Right kidney (tissue), 1 donor: Measurements from ENCODE around the gene TMC8.
A peak's percentile ranks its signal among the peaks of the same experiment; 100 is the strongest.
"Not testable (repeated sequence)": the region's sequence is repeated elsewhere in the genome, so short reads cannot be mapped to it uniquely, and the experiment has no call there.

ENCODE experiments used
- DNase-seq: peaks from one replicate; pipeline ENCODE4 v3.0.0-alpha.2; 2016

Gene TMC8

GRCh38 chr17:78110363-78111015 is 20.1 kb upstream of the TMC8 start:
- DNase-seq: no peak

DNA sequence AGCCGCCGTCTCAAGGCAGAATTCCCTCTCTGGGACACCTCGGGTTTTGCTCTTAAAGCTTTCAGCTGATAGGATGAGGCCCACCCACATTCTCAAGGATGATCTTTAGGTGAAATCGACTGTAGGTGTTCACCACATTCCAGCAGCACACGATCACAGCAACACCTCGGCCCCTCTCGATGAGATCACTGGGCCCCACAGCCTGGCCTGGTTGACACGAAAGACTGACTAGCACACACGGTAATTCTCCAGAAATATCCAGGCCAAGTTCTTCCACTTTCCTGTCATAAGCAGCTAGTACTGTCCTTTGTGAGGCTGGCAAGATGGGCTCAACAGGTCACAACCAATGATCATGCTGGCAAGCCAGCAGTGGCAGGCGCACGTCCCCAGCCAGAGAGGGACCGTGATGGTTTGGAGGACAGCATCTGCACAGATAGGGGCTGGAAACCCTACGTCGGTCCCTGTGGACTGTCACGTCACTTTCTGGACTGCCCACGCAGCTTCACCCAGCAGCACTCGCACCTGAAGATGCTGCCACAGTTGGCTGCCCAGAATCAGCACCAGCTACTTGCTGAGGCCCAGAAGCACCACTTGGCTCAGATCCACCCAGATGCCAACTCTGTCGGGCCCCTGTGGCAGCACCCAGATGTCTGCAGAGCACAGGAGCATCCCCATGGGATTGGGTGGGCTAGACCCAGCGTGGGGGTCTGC is 19.4 kb upstream of the TMC8 start:
- no peak for DNase-seq

GRCh38 chr17:78111727-78112517 is 18.6 kb upstream of the TMC8 start:
- no peak for DNase-seq

GRCh38 chr17:78112518-78113471 is 17.8 kb upstream of the TMC8 start:
- peak; percentile 66 for DNase-seq

- no peak for DNase-seq
These were observed 16.5 kb upstream of the TMC8 start for GRCh38 chr17:78113804-78114785.

- DNase-seq: no peak
These were observed 15.5 kb upstream of the TMC8 start for GRCh38 chr17:78114831-78115723.

DNA sequence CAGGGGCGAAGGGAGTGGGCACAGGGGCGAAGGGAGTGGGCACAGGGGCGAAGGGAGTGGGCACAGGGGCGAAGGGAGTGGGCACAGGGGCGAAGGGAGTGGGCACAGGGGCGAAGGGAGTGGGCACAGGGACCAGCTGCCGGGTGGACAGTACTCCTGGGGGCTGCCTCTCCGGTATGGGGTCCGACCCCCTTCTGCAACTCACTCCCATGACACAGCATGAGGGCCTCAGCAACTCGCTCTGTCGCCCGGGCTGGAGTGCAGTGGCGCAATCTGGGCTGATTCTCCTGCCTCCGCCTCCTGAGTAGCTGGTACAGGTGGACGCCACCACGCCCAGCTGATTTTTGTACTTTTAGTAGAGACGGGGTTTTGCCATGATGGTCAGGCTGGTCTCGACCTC is 14.8 kb upstream of the TMC8 start:
- not testable (repeated sequence) for DNase-seq

DNA sequence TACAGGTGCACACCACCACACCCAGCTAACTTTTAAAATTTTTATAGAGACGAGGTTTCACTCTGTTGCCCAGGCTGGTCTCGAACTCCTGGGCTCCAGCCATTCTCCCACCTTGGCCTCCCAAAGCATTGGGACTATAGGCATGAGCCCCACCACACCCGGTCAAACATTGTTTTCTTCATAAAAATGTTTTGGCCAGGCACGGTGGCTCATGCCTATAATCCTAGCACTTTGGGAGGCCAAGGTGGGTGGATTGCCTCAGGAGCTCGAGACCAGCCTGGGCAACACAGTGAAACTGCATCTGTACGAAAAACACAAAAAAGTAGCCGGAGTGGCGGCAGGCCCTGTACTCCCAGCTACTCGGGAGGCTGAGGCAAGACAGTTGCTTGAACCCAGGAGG is 14.2 kb upstream of the TMC8 start:
- no peak for DNase-seq

DNA sequence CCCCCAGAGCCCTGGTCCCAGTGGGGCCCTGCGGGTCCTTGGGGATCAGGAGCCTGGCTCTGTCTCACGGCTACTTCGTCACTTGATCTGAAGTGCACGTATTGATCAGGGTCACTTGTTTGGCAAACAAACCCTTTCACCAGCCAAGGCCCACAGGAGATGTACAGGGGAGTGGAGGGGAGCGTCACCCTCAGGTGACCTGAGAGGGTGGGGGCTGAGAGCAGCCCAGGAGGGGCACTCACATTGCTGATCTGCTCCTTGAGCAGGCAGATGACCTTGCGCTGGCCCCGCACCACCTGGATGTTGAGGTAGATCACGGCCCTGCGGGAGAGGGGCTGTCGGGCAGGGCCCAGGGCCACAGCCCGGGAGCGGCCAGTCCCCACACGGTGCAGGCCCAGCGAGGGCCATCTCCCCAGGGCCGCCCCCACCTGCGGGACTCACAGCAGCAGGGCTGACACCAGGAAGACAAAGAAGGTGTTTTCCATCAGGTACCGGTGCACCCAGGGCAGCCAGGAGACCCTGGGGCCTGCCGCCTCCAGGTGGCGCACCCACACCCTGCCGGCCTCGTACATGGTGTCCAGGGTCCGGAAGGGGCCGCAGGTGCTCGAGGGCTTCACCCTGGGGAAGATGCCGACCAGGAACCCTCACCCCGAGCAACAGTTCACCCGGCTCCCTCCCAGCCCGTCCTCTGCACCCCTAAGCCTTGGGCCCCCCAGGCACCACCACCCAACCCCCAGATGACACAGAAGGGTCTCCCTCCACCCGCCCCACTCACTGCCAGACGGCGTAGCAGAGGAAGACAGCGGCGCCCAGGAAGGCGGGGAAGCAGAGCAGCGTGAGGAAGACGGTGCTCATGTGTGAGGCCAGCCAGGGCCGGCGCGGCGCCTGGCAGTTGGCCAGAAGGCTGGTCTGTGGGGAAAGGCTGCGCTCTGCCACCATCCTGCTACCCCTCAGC is 13.3 kb upstream of the TMC8 start:
- DNase-seq: no peak

- DNase-seq: no peak
These were observed 11.8 kb upstream of the TMC8 start for GRCh38 chr17:78118801-78119241.

DNA sequence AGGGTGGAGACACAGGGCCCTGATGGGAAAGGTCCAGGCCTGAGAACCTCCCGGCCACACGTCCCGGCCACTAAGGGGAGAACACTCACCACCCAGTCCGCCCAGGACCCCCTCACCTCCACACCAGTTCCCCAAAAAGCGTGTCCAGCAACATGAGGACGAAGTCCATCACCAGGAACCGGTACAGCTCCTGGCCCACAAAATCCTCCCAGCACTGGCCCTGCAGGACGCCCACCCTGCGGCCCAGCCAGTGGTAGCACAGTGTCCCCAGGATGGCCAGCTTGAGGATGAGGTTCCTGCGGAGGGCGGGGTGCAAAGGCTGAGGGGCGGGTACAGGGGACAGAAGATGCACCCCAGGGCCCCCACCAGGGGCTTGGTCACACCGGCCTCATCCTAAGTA is 10.0 kb upstream of the TMC8 start:
- DNase-seq: no peak

DNA sequence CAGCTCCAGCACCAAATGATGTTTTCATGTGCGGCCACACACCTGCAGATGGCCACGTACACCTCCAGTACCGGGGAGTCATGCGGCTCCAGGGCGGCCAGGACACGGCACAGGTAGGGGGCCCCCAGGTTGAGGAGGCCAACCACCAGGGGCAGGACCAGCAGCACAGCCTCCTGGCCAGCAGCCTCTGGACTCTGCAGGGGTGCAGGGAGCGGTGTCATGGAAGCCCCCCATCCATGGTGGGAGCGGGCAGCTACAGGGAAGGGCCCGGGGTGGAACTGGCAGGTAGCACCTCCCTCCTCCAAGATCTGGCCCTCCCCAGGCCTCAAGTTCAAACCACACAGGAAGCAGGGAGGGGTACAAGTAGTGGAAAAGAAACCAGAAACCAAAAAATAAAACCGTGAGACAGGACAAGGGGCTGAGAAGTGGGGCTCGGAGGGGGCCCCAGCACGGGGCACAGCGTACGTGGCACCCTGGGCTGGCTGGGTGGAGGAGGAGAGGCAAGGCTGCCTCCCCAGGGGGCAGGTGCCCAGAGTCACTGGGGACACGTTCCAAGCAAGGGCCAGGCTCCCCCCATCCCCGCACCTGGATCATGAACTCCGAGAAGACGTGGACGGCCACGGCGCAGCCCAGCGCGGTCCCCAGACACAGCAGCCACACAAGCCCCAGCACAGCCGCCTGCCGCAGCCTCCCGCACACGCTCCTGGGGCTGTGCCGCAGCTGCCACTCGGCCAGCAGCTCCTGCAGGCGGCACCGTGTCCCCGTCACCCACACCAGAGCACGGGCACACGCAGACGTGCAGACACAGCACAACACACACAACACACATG is 9.4 kb upstream of the TMC8 start:
- no peak for DNase-seq

GRCh38 chr17:78121801-78122215 is 8.8 kb upstream of the TMC8 start:
- DNase-seq: no peak

GRCh38 chr17:78122216-78122930 is 8.2 kb upstream of the TMC8 start:
- no peak for DNase-seq

DNA sequence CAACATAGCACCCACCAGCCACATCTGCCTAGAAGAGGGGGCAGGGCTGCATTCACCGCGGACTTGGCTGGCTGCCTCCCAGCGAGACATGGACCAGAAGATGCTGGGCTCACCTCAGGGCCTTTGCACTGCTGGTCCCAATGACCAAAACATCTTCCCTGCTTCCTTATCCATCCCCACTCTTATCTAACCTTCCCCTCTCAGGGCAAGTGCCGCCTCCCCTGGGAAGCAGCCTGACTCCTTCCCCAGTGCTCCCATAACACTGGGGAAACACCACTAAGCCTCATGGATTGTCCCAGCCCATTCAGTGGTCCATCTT is 7.7 kb upstream of the TMC8 start:
- no peak for DNase-seq

- no peak for DNase-seq
These were observed 7.2 kb upstream of the TMC8 start for GRCh38 chr17:78123258-78123929.
